HL-60 (cell line): ENCODE data around the gene SPEN.

Experiments used
- CTCF ChIP-seq: IDR thresholded peaks from one replicate; pipeline ENCODE4 v1.5.1; 2011; ENCODE audit warnings: low read length, control low read depth, inconsistent platforms; ENCODE audit not compliant: insufficient read depth
- REST ChIP-seq: IDR thresholded peaks from 2 replicates; pipeline ENCODE4 v1.6.1; 2012; ENCODE audit warnings: low read depth; ENCODE audit not compliant: insufficient replicate concordance

- TF ChIP-seq CTCF (no peak), REST (no peak)
Observed at GRCh38 chr1:15950302-15950701, 102.8 kb downstream of the SPEN start.
